Stomach (tissue), 4 donors: Measurements from ENCODE around the gene KCNQ1.

Source experiments
- CTCF ChIP-seq, 7 experiments: fragments of 450-650 bp in 4 of 7; fragments of 200-600 bp in 3 of 7; sonication (generic) in 3 of 7; IDR thresholded peaks; one replicate each; pipeline ENCODE4 v1.5.1; 2016 to 2019; ENCODE audit warnings: antibody characterized with exemption in 7 of 7, control low read depth in 2 of 7, mild to moderate bottlenecking in 1 of 7
- POLR2A ChIP-seq, 4 donors: fragments of 450-650 bp; IDR thresholded peaks; one replicate each; pipeline ENCODE4 v1.6.1; 2016; ENCODE audit warnings: antibody characterized with exemption in 4 of 4, control low read depth in 2 of 4, mild to moderate bottlenecking in 1 of 4, moderate library complexity in 1 of 4
- POLR2AphosphoS5 ChIP-seq, 3 donors: sonication (generic); formaldehyde crosslinking; IDR thresholded peaks; one replicate each; pipeline ENCODE4 v1.6.1; 2016; ENCODE audit warnings: antibody characterized with exemption in 3 of 3

GRCh38 chr11:2573240-2574042 lies 128.6 kb downstream of the KCNQ1 start:
- TF ChIP-seq POLR2A (IDR thresholded peaks at IDR 0.05), result no peak
- no peak for TF ChIP-seq POLR2AphosphoS5 (IDR thresholded peaks at IDR 0.05)
- no peak for TF ChIP-seq CTCF (IDR thresholded peaks at IDR 0.05)
